Spleen (tissue), 11 donors: ENCODE results near the gene SUPT20H. TPM values are rescaled to one million over a fixed set of nuclear protein-coding genes. Genes with fewer than 3 reads are reported as not detected.

ENCODE experiments used
- DNase-seq: peaks from one replicate; pipeline ENCODE4 v3.0.0-alpha.2; 2020
- H3K27ac ChIP-seq, 8 donors: fragments of 200-600 bp; sonication (generic) in 7 of 8; 1 replicate in 4 of 8; 2 replicates in 4 of 8; pipeline versions ENCODE4 v1.5.0 to v1.8.0; 2016 to 2021; ENCODE audit warnings: inconsistent platforms in 4 of 8, mild to moderate bottlenecking in 4 of 8, moderate library complexity in 1 of 8
- H3K27me3 ChIP-seq, 7 donors: fragments of 200-600 bp; sonication (generic) in 6 of 7; replicated peaks in 1 of 7; 1 replicate in 4 of 7; 2 replicates in 3 of 7; pipeline versions ENCODE4 v1.5.0 to v1.8.0; 2016 to 2021; ENCODE audit warnings: inconsistent platforms in 3 of 7, mild to moderate bottlenecking in 1 of 7
- H3K36me3 ChIP-seq, 6 donors: fragments of 200-600 bp; sonication (generic) in 5 of 6; 1 replicate in 4 of 6; 2 replicates in 2 of 6; pipeline versions ENCODE4 v1.5.0 to v1.8.0; 2016 to 2021; ENCODE audit warnings: inconsistent platforms in 2 of 6
- H3K4me1 ChIP-seq, 6 donors: fragments of 200-600 bp; sonication (generic) in 5 of 6; 1 replicate in 3 of 6; 2 replicates in 3 of 6; pipeline versions ENCODE4 v1.5.0 to v1.8.0; 2016 to 2021; ENCODE audit warnings: inconsistent platforms in 3 of 6
- H3K4me3 ChIP-seq, 8 donors: fragments of 200-600 bp; sonication (generic) in 7 of 8; 1 replicate in 4 of 8; 2 replicates in 4 of 8; pipeline versions ENCODE4 v1.5.0 to v1.8.0; 2016 to 2021; ENCODE audit warnings: inconsistent platforms in 4 of 8, mild to moderate bottlenecking in 4 of 8, moderate library complexity in 2 of 8
- H3K9me3 ChIP-seq, 8 donors: fragments of 200-600 bp; sonication (generic) in 7 of 8; 1 replicate in 4 of 8; 2 replicates in 4 of 8; pipeline versions ENCODE4 v1.5.0 to v1.8.0; 2016 to 2021; ENCODE audit warnings: inconsistent platforms in 4 of 8
- CTCF ChIP-seq, 11 experiments: fragments of 200-600 bp in 7 of 11; fragments of 450-650 bp in 4 of 11; sonication (generic) in 4 of 11; IDR thresholded peaks in 8 of 11; conservative IDR thresholded peaks in 3 of 11; 1 replicate in 7 of 11; 2 replicates in 4 of 11; pipeline versions ENCODE4 v1.4.0 to v1.8.0; 2016 to 2021; ENCODE audit warnings: antibody characterized with exemption in 11 of 11, inconsistent platforms in 4 of 11, mild to moderate bottlenecking in 1 of 11
- POLR2A ChIP-seq, 3 donors: fragments of 450-650 bp; IDR thresholded peaks; one replicate each; pipeline ENCODE4 v1.5.1; 2017; ENCODE audit warnings: antibody characterized with exemption in 3 of 3, mild to moderate bottlenecking in 1 of 3
- POLR2AphosphoS5 ChIP-seq, 3 donors: sonication (generic); formaldehyde crosslinking; IDR thresholded peaks; one replicate each; pipeline ENCODE4 v1.5.1; 2017; ENCODE audit warnings: antibody characterized with exemption in 3 of 3
- WGBS, 5 donors: extraction: QIAGEN DNeasy Blood & Tissue Kit in 3 of 5; methylation state at CpG; one replicate each; pipeline versions ENCODE4 v1.1.5 to v1.1.7; 2013 to 2018; 5-methylcytosine and 5-hydroxymethylcytosine counted together
- intact Hi-C: fragments of 100-400 bp; cut with DNase I; formaldehyde crosslinking; loops from one replicate; pipeline ENCODE4 v1.15.0; 2023; ENCODE audit warnings: low total_unique reads
- polyA plus RNA-seq, 3 donors: library from polyadenylated mRNA; stranded (reverse); fragments of 200-250 nt; gene quantifications; one replicate each; pipeline ENCODE4 v1.2.1, GENCODE V29; 2013
- total RNA-seq, 7 donors: library from RNA; depleted of rRNA in 3 of 7; stranded (reverse); fragments of >200 nt in 3 of 7; fragmentation: NEBNext Ultra II Directional in 4 of 7; extraction: Animal tissue kit (Norgen Biotek cat#: 25700) in 4 of 7; gene quantifications; one replicate each; pipeline versions ENCODE4 v1.1.0 to v1.2.1, GENCODE V29; 2016 to 2021
- donor health status: healthy with polysubstance abuse.
- donor health status: DM: no; HTN: no; CAD: no; lungs with moderate emphysema.
- donor health status: DM: no; HTN: no; CAD: no.
- donor health status: Bipolar disorder and iron deficiency.
- donor health status: healthy.
- donor health status: DM: no; HTN: no; CAD: no.
- donor health status: DM: yes; HTN: yes; CAD: no.

SUPT20H gene
- total and polyA plus RNA-seq, 10 donors: 22.0 to 95.3 (median 64.9) TPM

GRCh38 chr13:37037241-37037640, 22.2 kb downstream of the SUPT20H start:
- Histone ChIP-seq H3K27ac (no peak overlapping the region), H3K4me1 (no peaks in the 10 kb centered on the region), H3K27me3 (no peaks in the 10 kb centered on the region), H3K36me3 (peaks cover 3 to 100% (median 88%) of the 10 kb centered on the region in 6 donors), H3K4me3 (no peak overlapping the region), H3K9me3 (no peaks in the 10 kb centered on the region)
- intact Hi-C loops: no loop called here
- no peak for TF ChIP-seq POLR2A (IDR thresholded peaks at IDR 0.05)
- TF ChIP-seq CTCF (IDR thresholded peaks at IDR 0.05 in 8 of 11, conservative IDR thresholded peaks at IDR 0.05 in 3 of 11): no peak
- TF ChIP-seq POLR2AphosphoS5 (IDR thresholded peaks at IDR 0.05): no peak
- no peak for DNase-seq
- whole genome bisulfite sequencing, 5 donors: 98 to 99% (median 98%) methylated on average over 3 of the region's 3 CpGs

GRCh38 chr13:37029617-37030016, 29.9 kb downstream of the SUPT20H start:
- H3K4me1 ChIP-seq: no peaks in the 10 kb centered on the region
- intact Hi-C loops: no loop called here
- no peaks in the 10 kb centered on the region for H3K27me3 ChIP-seq
- H3K4me3 ChIP-seq: no peak overlapping the region
- TF ChIP-seq POLR2A (IDR thresholded peaks at IDR 0.05): no peak
- WGBS, 5 donors: 95 to 99% (median 97%) methylated on average over 4 of the region's 4 CpGs
- no peaks in the 10 kb centered on the region for H3K9me3 ChIP-seq
- H3K36me3 ChIP-seq: peaks cover 2 to 100% (median 83%) of the 10 kb centered on the region in 6 donors
- no peak overlapping the region for H3K27ac ChIP-seq
- DNase-seq: no peak

GRCh38 chr13:37027639-37028038, 31.8 kb downstream of the SUPT20H start:
- no peak for DNase-seq
- Histone ChIP-seq H3K9me3 (no peaks in the 10 kb centered on the region), H3K27ac (no peak overlapping the region), H3K27me3 (no peaks in the 10 kb centered on the region), H3K4me1 (no peaks in the 10 kb centered on the region), H3K4me3 (no peak overlapping the region), H3K36me3 (peaks cover 2 to 100% (median 87%) of the 10 kb centered on the region in 6 donors)
- intact Hi-C loops: no loop called here
- TF ChIP-seq CTCF (IDR thresholded peaks at IDR 0.05 in 8 of 11, conservative IDR thresholded peaks at IDR 0.05 in 3 of 11) (no peak), POLR2A (IDR thresholded peaks at IDR 0.05) (no peak), POLR2AphosphoS5 (IDR thresholded peaks at IDR 0.05) (no peak)
- WGBS, 5 donors: 93 to 98% (median 96%) methylated on average over 2 of the region's 2 CpGs

- WGBS, 5 donors: 95 to 100% (median 98%) methylated on average over 1 of the region's 1 CpG
- DNase-seq: no peak
- H3K36me3 ChIP-seq: peaks cover 2 to 100% (median 87%) of the 10 kb centered on the region in 6 donors
- H3K27ac ChIP-seq: no peak overlapping the region
- intact Hi-C loops: no loop called here
- no peaks in the 10 kb centered on the region for H3K9me3 ChIP-seq
- TF ChIP-seq CTCF (IDR thresholded peaks at IDR 0.05 in 8 of 11, conservative IDR thresholded peaks at IDR 0.05 in 3 of 11) (no peak), POLR2A (IDR thresholded peaks at IDR 0.05) (no peak), POLR2AphosphoS5 (IDR thresholded peaks at IDR 0.05) (no peak)
- H3K4me1 ChIP-seq: no peaks in the 10 kb centered on the region
- no peaks in the 10 kb centered on the region for H3K27me3 ChIP-seq
- H3K4me3 ChIP-seq: no peak overlapping the region
Observed at GRCh38 chr13:37026771-37027170, 32.7 kb downstream of the SUPT20H start.

- no peaks in the 10 kb centered on the region for H3K4me1 ChIP-seq
- no peaks in the 10 kb centered on the region for H3K9me3 ChIP-seq
- WGBS, 5 donors: 82 to 100% (median 92%) methylated on average over 1 of the region's 1 CpG
- intact Hi-C loops: no loop called here
- H3K4me3 ChIP-seq: no peak overlapping the region
- no peak for DNase-seq
- TF ChIP-seq POLR2AphosphoS5 (IDR thresholded peaks at IDR 0.05): no peak
- no peak for TF ChIP-seq CTCF (IDR thresholded peaks at IDR 0.05 in 8 of 11, conservative IDR thresholded peaks at IDR 0.05 in 3 of 11)
- no peak for TF ChIP-seq POLR2A (IDR thresholded peaks at IDR 0.05)
- no peak overlapping the region for H3K27ac ChIP-seq
- H3K36me3 ChIP-seq: peaks cover 0 to 100% (median 88%) of the 10 kb centered on the region in 6 donors
- H3K27me3 ChIP-seq: no peaks in the 10 kb centered on the region
Observed at GRCh38 chr13:37023871-37024270, 35.6 kb downstream of the SUPT20H start.
